ENCODE measurements around the gene LIG1. TPM values are rescaled to one million over a fixed set of nuclear protein-coding genes. Genes with fewer than 3 reads are reported as not detected.
"Not testable (repeated sequence)": the region's sequence is repeated elsewhere in the genome, so short reads cannot be mapped to it uniquely, and the experiment has no call there.

The LIG1 gene
- total and polyA plus RNA-seq, 10 donors, result 26.5 to 68.4 (median 36.5) TPM

DNA sequence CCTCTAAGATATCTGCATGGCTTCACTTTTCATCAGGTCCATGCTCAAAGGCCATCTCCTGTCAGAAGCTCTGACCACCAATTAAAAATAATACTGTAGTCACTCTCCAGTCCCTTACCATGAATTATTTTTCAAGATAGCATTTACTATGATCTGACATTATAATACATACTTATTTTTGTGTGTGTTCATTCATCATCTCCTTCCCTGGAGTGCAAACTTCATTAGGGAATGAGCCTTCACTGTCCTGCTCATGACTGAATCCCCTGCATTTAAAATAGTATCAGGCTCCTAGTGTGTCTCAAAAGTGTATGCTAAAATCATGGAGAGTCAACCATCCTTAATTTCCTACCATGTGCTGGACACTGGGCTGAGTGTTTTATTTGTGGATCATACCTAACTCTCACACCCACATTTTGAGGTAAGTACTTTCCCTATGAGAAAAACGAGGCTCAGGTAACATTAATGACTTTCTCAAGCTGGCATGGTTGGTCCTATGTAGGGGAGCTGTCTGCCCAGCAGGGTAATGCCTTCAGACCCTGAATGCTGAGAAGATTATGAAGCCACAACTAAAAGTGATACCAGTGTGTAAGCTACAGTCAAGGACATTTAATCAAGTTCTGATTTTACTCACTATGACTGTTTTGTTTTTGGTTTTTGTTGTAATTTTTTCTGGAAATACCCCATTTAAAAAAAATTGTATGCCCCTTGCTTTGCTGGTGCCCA lies 75.9 kb downstream of the LIG1 start:
- WGBS, 5 donors, result 23 to 40% (median 26%) methylated on average over 1 of the region's 1 CpG
- intact Hi-C loops (cut with DNase I; ENCODE audit: low total_unique reads), result no loop called here

DNA sequence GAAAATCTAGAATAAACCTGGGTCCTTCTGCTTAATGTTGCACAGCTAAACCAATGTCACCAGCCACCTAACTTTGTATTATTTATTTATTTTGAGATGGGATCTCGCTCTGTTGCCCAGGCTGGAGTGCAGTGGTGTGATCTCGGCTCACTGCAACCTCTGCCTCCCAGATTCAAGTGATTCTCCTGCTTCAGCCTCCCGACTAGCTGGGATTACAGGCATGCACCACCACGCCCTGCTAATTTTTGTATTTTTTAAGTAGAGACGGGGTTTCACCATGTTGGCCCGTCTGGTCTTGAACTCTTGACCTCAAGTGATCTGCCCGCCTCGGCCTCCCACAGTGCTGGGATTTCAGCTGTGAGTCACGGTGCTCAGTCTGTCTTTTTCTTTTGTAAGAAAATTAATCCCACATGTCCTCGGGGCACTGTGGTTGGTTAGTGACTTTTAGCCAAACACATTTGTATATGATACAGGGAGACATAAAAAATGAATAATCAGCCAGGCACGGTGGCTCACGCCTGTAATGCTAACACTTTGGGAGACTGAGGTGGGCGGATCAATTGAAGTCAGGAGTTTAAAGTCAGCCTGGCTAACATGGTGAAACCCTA lies 78.9 kb downstream of the LIG1 start:
- intact Hi-C loops (cut with DNase I; ENCODE audit: low total_unique reads); H3K4me3 ChIP-seq; DNase-seq; H3K27ac ChIP-seq; H3K27me3 ChIP-seq (replicated peaks in 1 of 7); H3K4me1 ChIP-seq: not testable (repeated sequence)
- Histone ChIP-seq H3K9me3 (peaks cover 0 to 20% (median 12%) of the 10 kb centered on the region in 8 donors), H3K36me3 (peaks cover 2 to 36% (median 29%) of the 10 kb centered on the region in 6 donors)
- 79 to 91% (median 87%) methylated on average over 13 of the region's 13 CpGs for WGBS, 5 donors

More for the DNA sequence above, 75.9 kb downstream of the LIG1 start:
- H3K4me1 ChIP-seq, result no peaks in the 10 kb centered on the region
- no peak for DNase-seq
- TF ChIP-seq POLR2AphosphoS5 (IDR thresholded peaks at IDR 0.05) (no peak), POLR2A (IDR thresholded peaks at IDR 0.05) (no peak)
- TF ChIP-seq, protein P1, sequence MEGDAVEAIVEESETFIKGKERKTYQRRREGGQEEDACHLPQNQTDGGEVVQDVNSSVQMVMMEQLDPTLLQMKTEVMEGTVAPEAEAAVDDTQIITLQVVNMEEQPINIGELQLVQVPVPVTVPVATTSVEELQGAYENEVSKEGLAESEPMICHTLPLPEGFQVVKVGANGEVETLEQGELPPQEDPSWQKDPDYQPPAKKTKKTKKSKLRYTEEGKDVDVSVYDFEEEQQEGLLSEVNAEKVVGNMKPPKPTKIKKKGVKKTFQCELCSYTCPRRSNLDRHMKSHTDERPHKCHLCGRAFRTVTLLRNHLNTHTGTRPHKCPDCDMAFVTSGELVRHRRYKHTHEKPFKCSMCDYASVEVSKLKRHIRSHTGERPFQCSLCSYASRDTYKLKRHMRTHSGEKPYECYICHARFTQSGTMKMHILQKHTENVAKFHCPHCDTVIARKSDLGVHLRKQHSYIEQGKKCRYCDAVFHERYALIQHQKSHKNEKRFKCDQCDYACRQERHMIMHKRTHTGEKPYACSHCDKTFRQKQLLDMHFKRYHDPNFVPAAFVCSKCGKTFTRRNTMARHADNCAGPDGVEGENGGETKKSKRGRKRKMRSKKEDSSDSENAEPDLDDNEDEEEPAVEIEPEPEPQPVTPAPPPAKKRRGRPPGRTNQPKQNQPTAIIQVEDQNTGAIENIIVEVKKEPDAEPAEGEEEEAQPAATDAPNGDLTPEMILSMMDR (IDR thresholded peaks at IDR 0.05 in 8 of 11, conservative IDR thresholded peaks at IDR 0.05 in 3 of 11), result no peak
- H3K27me3 ChIP-seq (replicated peaks in 1 of 7), result no peaks in the 10 kb centered on the region
- H3K36me3 ChIP-seq, result peaks cover 2 to 55% (median 40%) of the 10 kb centered on the region in 6 donors
- H3K27ac ChIP-seq, result no peak overlapping the region
- H3K9me3 ChIP-seq, result peaks cover 0 to 20% (median 12%) of the 10 kb centered on the region in 8 donors
- H3K4me3 ChIP-seq, result no peak overlapping the region

DNA sequence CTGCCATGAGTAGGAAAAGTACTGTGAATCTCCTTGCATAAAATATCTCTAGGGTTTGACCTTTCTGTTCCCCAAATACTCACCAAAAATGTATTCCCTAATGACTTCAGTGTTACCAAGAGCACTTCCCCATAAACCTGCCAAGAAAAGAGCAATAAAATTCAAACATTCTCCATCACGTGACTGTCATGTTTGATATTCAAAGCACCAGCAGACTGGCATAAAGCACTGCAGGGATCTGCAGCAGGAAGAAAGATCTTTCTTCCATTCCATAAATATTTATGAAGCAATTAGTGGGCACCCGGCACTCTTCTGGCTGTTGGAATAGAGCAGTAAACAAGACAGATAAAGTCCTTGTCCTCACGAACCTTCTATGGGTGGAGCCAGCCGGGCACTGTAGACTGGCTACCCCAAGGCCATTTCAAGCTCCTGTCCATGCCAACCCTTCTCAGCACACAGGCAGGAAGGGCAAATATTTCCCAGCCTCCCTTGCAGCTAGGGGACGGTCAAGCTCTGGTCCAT lies 79.8 kb downstream of the LIG1 start:
- intact Hi-C loops (cut with DNase I; ENCODE audit: low total_unique reads), result no loop called here
- DNase-seq, result no peak

DNA sequence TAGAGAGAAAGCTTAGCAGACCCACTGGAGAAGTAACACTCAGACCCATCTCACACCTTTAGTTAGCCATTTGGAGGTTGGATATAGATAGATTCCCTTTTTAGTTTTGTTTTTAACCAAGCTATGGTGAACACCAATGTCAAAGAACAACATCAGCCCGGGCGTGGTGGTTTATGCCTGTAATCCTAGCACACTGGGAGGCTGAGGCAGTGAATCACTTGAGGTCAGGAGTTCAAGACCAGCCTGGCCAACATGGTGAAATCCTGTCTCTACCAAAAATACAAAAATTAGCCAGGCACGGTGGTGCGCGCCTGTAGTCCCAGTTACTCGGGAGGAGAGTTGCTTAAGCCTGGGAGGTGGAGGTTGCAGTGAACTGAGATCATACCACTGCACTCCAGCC lies 81.2 kb downstream of the LIG1 start:
- H3K4me3 ChIP-seq; H3K27me3 ChIP-seq (replicated peaks in 1 of 7); intact Hi-C loops (cut with DNase I; ENCODE audit: low total_unique reads); H3K4me1 ChIP-seq; H3K9me3 ChIP-seq; H3K27ac ChIP-seq: not testable (repeated sequence)
- H3K36me3 ChIP-seq, result peaks cover 0 to 16% (median 7%) of the 10 kb centered on the region in 6 donors
- 92 to 99% (median 96%) methylated on average over 6 of the region's 6 CpGs for WGBS, 5 donors
- peak; percentile 4 for DNase-seq

More for the DNA sequence above, 79.8 kb downstream of the LIG1 start:
- Histone ChIP-seq H3K27me3 (replicated peaks in 1 of 7) (peaks cover 0 to 6% (median 0%) of the 10 kb centered on the region in 7 donors), H3K4me3 (no peak overlapping the region), H3K36me3 (peaks cover 2 to 28% (median 20%) of the 10 kb centered on the region in 6 donors), H3K9me3 (peaks cover 0 to 20% (median 12%) of the 10 kb centered on the region in 8 donors), H3K4me1 (no peaks in the 10 kb centered on the region), H3K27ac (no peak overlapping the region)
- WGBS, 5 donors, result 67 to 78% (median 73%) methylated on average over 5 of the region's 5 CpGs
- TF ChIP-seq, protein P1 (IDR thresholded peaks at IDR 0.05 in 8 of 11, conservative IDR thresholded peaks at IDR 0.05 in 3 of 11), result no peak
- no peak for TF ChIP-seq POLR2A (IDR thresholded peaks at IDR 0.05)
- no peak for TF ChIP-seq POLR2AphosphoS5 (IDR thresholded peaks at IDR 0.05)
